PC-9 (cell line): ENCODE results near the gene CACNA1D. TPM values are rescaled to one million over a fixed set of nuclear protein-coding genes. Genes with fewer than 3 reads are reported as not detected.

Experiments
- BruUV-seq: library from RNA; stranded (reverse); fragments of 400-500 nt; replicated peaks from 2 replicates; lab custom pipeline; 2021; lab: Mats Ljungman, UMichigan
- CTCF ChIA-PET: fragments of 300-600 bp; sonication (Branson Sonifier 250); formaldehyde crosslinking; loops from one replicate; lab custom pipeline; 2022; ENCODE audit warnings: antibody characterized with exemption; lab: Charles Lee
- POLR2A ChIA-PET: fragments of 300-600 bp; sonication (Branson Sonifier 250); formaldehyde crosslinking; loops from one replicate; lab custom pipeline; 2022; ENCODE audit warnings: antibody characterized with exemption; ENCODE audit not compliant: unreplicated experiment; lab: Charles Lee
- DNase-seq, 2 experiments: peaks; one replicate each; pipeline versions ENCODE4 v3.0.0 to v3.0.0-alpha.2; 2015 to 2022; ENCODE audit warnings: mixed read lengths in 1 of 2
- H2AFZ ChIP-seq: fragments of 200-600 bp; sonication (generic); 2 replicates; pipeline ENCODE4 v1.8.1; 2017; ENCODE audit warnings: antibody characterized with exemption
- H3F3A ChIP-seq: fragments of 200-600 bp; sonication (generic); 2 replicates; pipeline ENCODE4 v1.8.1; 2017; ENCODE audit warnings: antibody characterized with exemption, mild to moderate bottlenecking, low read depth; ENCODE audit not compliant: insufficient read depth
- H3K27ac ChIP-seq: fragments of 200-600 bp; sonication (generic); 2 replicates; pipeline ENCODE4 v1.6.1; 2016; ENCODE audit warnings: mixed run types
- H3K27me3 ChIP-seq: fragments of 200-600 bp; sonication (generic); 2 replicates; pipeline ENCODE4 v1.6.1; 2016; ENCODE audit warnings: low read depth, mixed run types; ENCODE audit not compliant: insufficient read depth
- H3K36me3 ChIP-seq: fragments of 200-600 bp; sonication (generic); 2 replicates; pipeline ENCODE4 v1.6.1; 2016; ENCODE audit warnings: low read depth, mixed run types
- H3K4me1 ChIP-seq: fragments of 200-600 bp; sonication (generic); replicated peaks from 2 replicates; pipeline ENCODE4 v1.6.1; 2016; ENCODE audit warnings: mixed run types; ENCODE audit not compliant: insufficient read depth
- H3K4me2 ChIP-seq: fragments of 200-600 bp; sonication (generic); 2 replicates; pipeline ENCODE4 v1.6.1; 2017; ENCODE audit warnings: mixed run types
- H3K4me3 ChIP-seq: fragments of 200-600 bp; sonication (generic); 2 replicates; pipeline ENCODE4 v1.6.1; 2016; ENCODE audit warnings: mixed run types
- H3K79me2 ChIP-seq: fragments of 200-600 bp; sonication (generic); 2 replicates; pipeline ENCODE4 v1.6.1; 2017; ENCODE audit warnings: low read depth, mixed run types
- H3K9me2 ChIP-seq: fragments of 200-600 bp; sonication (generic); 2 replicates; pipeline ENCODE4 v1.8.1; 2017; ENCODE audit warnings: mild to moderate bottlenecking; ENCODE audit not compliant: insufficient read depth
- H3K9me3 ChIP-seq: fragments of 200-600 bp; sonication (generic); 2 replicates; pipeline ENCODE4 v1.8.1; 2016; ENCODE audit warnings: low read depth; ENCODE audit not compliant: insufficient read depth
- H4K20me1 ChIP-seq: fragments of 200-600 bp; sonication (generic); 2 replicates; pipeline ENCODE4 v1.8.1; 2017; ENCODE audit not compliant: insufficient read depth
- CTCF ChIP-seq: fragments of 200-600 bp; sonication (generic); conservative IDR thresholded peaks from 2 replicates; pipeline ENCODE4 v1.6.1; 2017; ENCODE audit warnings: mixed run types, antibody characterized with exemption, mild to moderate bottlenecking, moderate library complexity
- EZH2 ChIP-seq: fragments of 200-600 bp; sonication (generic); IDR thresholded peaks from 2 replicates; pipeline ENCODE4 v1.8.0; 2017; ENCODE audit warnings: antibody characterized with exemption, low read depth
- intact Hi-C: fragments of 100-400 bp; cut with micrococcal nuclease; formaldehyde crosslinking; loops from one replicate; pipeline ENCODE4 v1.10.0; 2022; ENCODE audit not compliant: unreplicated experiment
- total RNA-seq: library from RNA; stranded (reverse); gene quantifications from 2 replicates; pipeline ENCODE4 v1.2.3, GENCODE V29; 2021

CACNA1D gene
- total RNA-seq, 1 experiment from 2014 or later: not detected

GRCh38 chr3:53700441-53700840 lies 206.0 kb downstream of the CACNA1D start:
- H3K27me3 ChIP-seq: peaks cover 59% of the 10 kb centered on the region
- CTCF ChIA-PET: no interaction called here
- no peak overlapping the region for H3K4me3 ChIP-seq
- H3K9me2 ChIP-seq: no peaks in the 10 kb centered on the region
- POLR2A ChIA-PET: no interaction called here
- no peaks in the 10 kb centered on the region for H3F3A ChIP-seq
- no peak overlapping the region for H3K4me2 ChIP-seq
- intact Hi-C loops: no loop called here
- no peaks in the 10 kb centered on the region for H3K79me2 ChIP-seq
- H3K36me3 ChIP-seq: no peaks in the 10 kb centered on the region
- no TSS peak for BruUV-seq
- no peaks in the 10 kb centered on the region for H4K20me1 ChIP-seq
- H3K27ac ChIP-seq: no peak overlapping the region
- no peaks in the 10 kb centered on the region for H3K9me3 ChIP-seq
- DNase-seq: no peak
- H2AFZ ChIP-seq: no peak overlapping the region
- no peak for TF ChIP-seq EZH2
- TF ChIP-seq CTCF: no peak
- H3K4me1 ChIP-seq: no peaks in the 10 kb centered on the region

GRCh38 chr3:53702776-53703530 lies 208.5 kb downstream of the CACNA1D start:
- no peak overlapping the region for H3K27ac ChIP-seq
- no peak overlapping the region for H3K4me3 ChIP-seq
- TF ChIP-seq CTCF: no peak
- TF ChIP-seq EZH2: no peak
- no peaks in the 10 kb centered on the region for H3K4me1 ChIP-seq
- H3K9me2 ChIP-seq: no peaks in the 10 kb centered on the region
- H3K4me2 ChIP-seq: no peak overlapping the region
- no peaks in the 10 kb centered on the region for H3K36me3 ChIP-seq
- no peaks in the 10 kb centered on the region for H3F3A ChIP-seq
- H3K79me2 ChIP-seq: no peaks in the 10 kb centered on the region
- intact Hi-C loops: no loop called here
- ChIA-PET POLR2A (no interaction called here), CTCF (no interaction called here)
- peaks cover 66% of the 10 kb centered on the region for H3K27me3 ChIP-seq
- H4K20me1 ChIP-seq: no peaks in the 10 kb centered on the region
- H3K9me3 ChIP-seq: no peaks in the 10 kb centered on the region
- BruUV-seq: no TSS peak
- DNase-seq: no peak
- H2AFZ ChIP-seq: no peak overlapping the region

- Histone ChIP-seq H3K4me1 (no peaks in the 10 kb centered on the region), H3K4me2 (no peak overlapping the region), H3K36me3 (no peaks in the 10 kb centered on the region), H4K20me1 (no peaks in the 10 kb centered on the region), H3K27ac (no peak overlapping the region), H2AFZ (no peak overlapping the region), H3K9me2 (no peaks in the 10 kb centered on the region), H3K4me3 (no peak overlapping the region), H3K9me3 (no peaks in the 10 kb centered on the region), H3K79me2 (no peaks in the 10 kb centered on the region), H3K27me3 (peaks cover 62% of the 10 kb centered on the region), H3F3A (no peaks in the 10 kb centered on the region)
- ChIA-PET POLR2A (no interaction called here), CTCF (no interaction called here)
- intact Hi-C loops: no loop called here
- TF ChIP-seq CTCF (no peak), EZH2 (no peak)
- DNase-seq: no peak
- no TSS peak for BruUV-seq
Observed at GRCh38 chr3:53703630-53704362, 209.4 kb downstream of the CACNA1D start.
